Measurements from ENCODE around the gene CSRP1. TPM values are rescaled to one million over a fixed set of nuclear protein-coding genes. Genes with fewer than 3 reads are reported as not detected.

CSRP1 gene
- total RNA-seq, 1 donor from 2014 or later = 317 TPM

GRCh38 chr1:201468501-201468843 is 38.5 kb downstream of the CSRP1 start:
- peaks cover 36% of the 10 kb centered on the region for H4K20me1 ChIP-seq (ENCODE audit: insufficient read depth, low read length)
- peak overlapping the region; percentile 69 for H2AFZ ChIP-seq (ENCODE audit: low read depth, low read length)
- Mint-ChIP-seq H3K27me3 (ENCODE audit: low read depth, unreplicated experiment) (peaks cover 2% of the 10 kb centered on the region), H3K4me1 (ENCODE audit: low read depth, unreplicated experiment) (peaks cover 26% of the 10 kb centered on the region), H3K4me3 (ENCODE audit: unreplicated experiment) (peak overlapping the region; percentile 99), H3K9me3 (ENCODE audit: unreplicated experiment) (no peaks in the 10 kb centered on the region), H3K36me3 (ENCODE audit: low read depth, unreplicated experiment) (peaks cover 13% of the 10 kb centered on the region), H3K27ac (ENCODE audit: unreplicated experiment) (peak overlapping the region; percentile 55)
- H3K4me3 ChIP-seq (ENCODE audit: insufficient read depth, low read depth, low read length) = peak overlapping the region; percentile 96
- FAIRE-seq = no peak
- peak overlapping the region; percentile 99 for H3K4me2 ChIP-seq (ENCODE audit: low read length)
- H3K9me3 ChIP-seq (ENCODE audit: insufficient read depth, low read depth, low read length) = no peaks in the 10 kb centered on the region
- H3K36me3 ChIP-seq (ENCODE audit: insufficient read depth, low read length) = peaks cover 13% of the 10 kb centered on the region
- peaks cover 50% of the 10 kb centered on the region for H3K79me2 ChIP-seq (ENCODE audit: insufficient read depth, low read length)
- no peaks in the 10 kb centered on the region for H3K27me3 ChIP-seq (ENCODE audit: insufficient read depth, low read length)
- H3K27ac ChIP-seq (ENCODE audit: low read depth, low read length) = peak overlapping the region; percentile 89
- no peak for TF ChIP-seq EZH2 (IDR thresholded peaks at IDR 0.05; ENCODE audit: insufficient read depth, low read length)
- TF ChIP-seq, protein P1, sequence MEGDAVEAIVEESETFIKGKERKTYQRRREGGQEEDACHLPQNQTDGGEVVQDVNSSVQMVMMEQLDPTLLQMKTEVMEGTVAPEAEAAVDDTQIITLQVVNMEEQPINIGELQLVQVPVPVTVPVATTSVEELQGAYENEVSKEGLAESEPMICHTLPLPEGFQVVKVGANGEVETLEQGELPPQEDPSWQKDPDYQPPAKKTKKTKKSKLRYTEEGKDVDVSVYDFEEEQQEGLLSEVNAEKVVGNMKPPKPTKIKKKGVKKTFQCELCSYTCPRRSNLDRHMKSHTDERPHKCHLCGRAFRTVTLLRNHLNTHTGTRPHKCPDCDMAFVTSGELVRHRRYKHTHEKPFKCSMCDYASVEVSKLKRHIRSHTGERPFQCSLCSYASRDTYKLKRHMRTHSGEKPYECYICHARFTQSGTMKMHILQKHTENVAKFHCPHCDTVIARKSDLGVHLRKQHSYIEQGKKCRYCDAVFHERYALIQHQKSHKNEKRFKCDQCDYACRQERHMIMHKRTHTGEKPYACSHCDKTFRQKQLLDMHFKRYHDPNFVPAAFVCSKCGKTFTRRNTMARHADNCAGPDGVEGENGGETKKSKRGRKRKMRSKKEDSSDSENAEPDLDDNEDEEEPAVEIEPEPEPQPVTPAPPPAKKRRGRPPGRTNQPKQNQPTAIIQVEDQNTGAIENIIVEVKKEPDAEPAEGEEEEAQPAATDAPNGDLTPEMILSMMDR (IDR thresholded peaks at IDR 0.05; ENCODE audit: insufficient read depth, low read depth, low read length) = no peak
- H3K4me1 ChIP-seq (ENCODE audit: insufficient read depth, low read length) = peaks cover 25% of the 10 kb centered on the region
- peak overlapping the region; percentile 97 for H3K9ac ChIP-seq (ENCODE audit: low read length)
- DNase-seq (ENCODE audit: low read depth) = no peak

- Histone ChIP-seq H3K36me3 (ENCODE audit: insufficient read depth, low read length) (peaks cover 13% of the 10 kb centered on the region), H3K4me2 (ENCODE audit: low read length) (peak overlapping the region; percentile 99), H3K4me1 (ENCODE audit: insufficient read depth, low read length) (peaks cover 43% of the 10 kb centered on the region), H3K27ac (ENCODE audit: low read depth, low read length) (no peak overlapping the region), H4K20me1 (ENCODE audit: insufficient read depth, low read length) (peaks cover 36% of the 10 kb centered on the region), H3K4me3 (ENCODE audit: insufficient read depth, low read depth, low read length) (peak overlapping the region; percentile 96), H2AFZ (ENCODE audit: low read depth, low read length) (no peak overlapping the region), H3K9me3 (ENCODE audit: insufficient read depth, low read depth, low read length) (no peaks in the 10 kb centered on the region), H3K27me3 (ENCODE audit: insufficient read depth, low read length) (no peaks in the 10 kb centered on the region), H3K9ac (ENCODE audit: low read length) (peak overlapping the region; percentile 97), H3K79me2 (ENCODE audit: insufficient read depth, low read length) (peaks cover 50% of the 10 kb centered on the region)
- H3K36me3 Mint-ChIP-seq (ENCODE audit: low read depth, unreplicated experiment) = peaks cover 13% of the 10 kb centered on the region
- no peaks in the 10 kb centered on the region for H3K9me3 Mint-ChIP-seq (ENCODE audit: unreplicated experiment)
- peak overlapping the region; percentile 99 for H3K4me3 Mint-ChIP-seq (ENCODE audit: unreplicated experiment)
- FAIRE-seq (no peak), DNase-seq (ENCODE audit: low read depth) (no peak)
- no peak for TF ChIP-seq EZH2 (IDR thresholded peaks at IDR 0.05; ENCODE audit: insufficient read depth, low read length)
- TF ChIP-seq, protein P1 (IDR thresholded peaks at IDR 0.05; ENCODE audit: insufficient read depth, low read depth, low read length) = no peak
- H3K4me1 Mint-ChIP-seq (ENCODE audit: low read depth, unreplicated experiment) = peaks cover 43% of the 10 kb centered on the region
- H3K27ac Mint-ChIP-seq (ENCODE audit: unreplicated experiment) = no peak overlapping the region
- H3K27me3 Mint-ChIP-seq (ENCODE audit: low read depth, unreplicated experiment) = no peaks in the 10 kb centered on the region
Observed at GRCh38 chr1:201466492-201466891, 40.4 kb downstream of the CSRP1 start.

- FAIRE-seq = no peak
- Histone ChIP-seq H3K4me3 (ENCODE audit: insufficient read depth, low read depth, low read length) (peak overlapping the region; percentile 96), H3K9ac (ENCODE audit: low read length) (peak overlapping the region; percentile 97), H4K20me1 (ENCODE audit: insufficient read depth, low read length) (peaks cover 36% of the 10 kb centered on the region), H3K4me2 (ENCODE audit: low read length) (peak overlapping the region; percentile 99), H3K36me3 (ENCODE audit: insufficient read depth, low read length) (peaks cover 13% of the 10 kb centered on the region), H2AFZ (ENCODE audit: low read depth, low read length) (no peak overlapping the region), H3K27me3 (ENCODE audit: insufficient read depth, low read length) (no peaks in the 10 kb centered on the region), H3K27ac (ENCODE audit: low read depth, low read length) (no peak overlapping the region), H3K4me1 (ENCODE audit: insufficient read depth, low read length) (peaks cover 50% of the 10 kb centered on the region), H3K9me3 (ENCODE audit: insufficient read depth, low read depth, low read length) (no peaks in the 10 kb centered on the region), H3K79me2 (ENCODE audit: insufficient read depth, low read length) (peaks cover 50% of the 10 kb centered on the region)
- Mint-ChIP-seq H3K27me3 (ENCODE audit: low read depth, unreplicated experiment) (no peaks in the 10 kb centered on the region), H3K36me3 (ENCODE audit: low read depth, unreplicated experiment) (peaks cover 13% of the 10 kb centered on the region), H3K4me1 (ENCODE audit: low read depth, unreplicated experiment) (peaks cover 49% of the 10 kb centered on the region), H3K4me3 (ENCODE audit: unreplicated experiment) (peak overlapping the region; percentile 99), H3K9me3 (ENCODE audit: unreplicated experiment) (no peaks in the 10 kb centered on the region), H3K27ac (ENCODE audit: unreplicated experiment) (peak overlapping the region; percentile 26)
- TF ChIP-seq, protein P1 (IDR thresholded peaks at IDR 0.05; ENCODE audit: insufficient read depth, low read depth, low read length) = no peak
- no peak for TF ChIP-seq EZH2 (IDR thresholded peaks at IDR 0.05; ENCODE audit: insufficient read depth, low read length)
- DNase-seq (ENCODE audit: low read depth) = no peak
Observed at GRCh38 chr1:201465698-201466290, 41.1 kb downstream of the CSRP1 start.

Data from astrocyte (in vitro differentiated cells and primary cell).